GM12892 (cell line): ENCODE results near the gene ELN.

ENCODE experiments used
- POLR2A ChIP-seq: IDR thresholded peaks from 2 replicates; pipeline ENCODE4 v1.6.1; 2011; ENCODE audit warnings: low read depth, low read length, control low read depth
- TAF1 ChIP-seq: IDR thresholded peaks from 2 replicates; pipeline ENCODE4 v1.6.1; 2011; ENCODE audit warnings: low read depth, mild to moderate bottlenecking, control low read depth, low read length, borderline replicate concordance

GRCh38 chr7:74017125-74017524 is 10.8 kb upstream of the ELN start:
- TF ChIP-seq POLR2A, result no peak
- no peak for TF ChIP-seq TAF1
